Activated B cell treated with CpG ODN at 0.5 μM for 24 hours (primary cell): Measurements from ENCODE around the gene PLEKHO2. TPM values are rescaled to one million over a fixed set of nuclear protein-coding genes. Genes with fewer than 3 reads are reported as not detected.
A peak's percentile ranks its signal among the peaks of the same experiment; 100 is the strongest.
"Not testable (repeated sequence)": the region's sequence is repeated elsewhere in the genome, so short reads cannot be mapped to it uniquely, and the experiment has no call there.

Experiments used
- ATAC-seq: fragments of 200-7000 bp; cut with Tn5 transposase; one replicate; pipeline ENCODE4 v1.10.0; 2021; ENCODE audit warnings: low read depth, mild to moderate bottlenecking, moderate library complexity
- CTCF ChIA-PET: fragments of 350-600 bp; sonication (Branson Sonifier 250); formaldehyde crosslinking; loops from one replicate; lab custom pipeline; 2021; ENCODE audit warnings: antibody characterized with exemption; lab: Charles Lee
- POLR2A ChIA-PET: fragments of 350-600 bp; sonication (Branson Sonifier 250); formaldehyde crosslinking; loops from one replicate; lab custom pipeline; 2021; ENCODE audit warnings: antibody characterized with exemption; lab: Charles Lee
- DNase-seq: peaks from one replicate; pipeline ENCODE4 v3.0.0; 2022
- H3K27ac Mint-ChIP-seq: one replicate; pipeline ENCODE4 v1.8.0; 2020; ENCODE audit warnings: mixed read lengths
- H3K27me3 Mint-ChIP-seq: one replicate; pipeline ENCODE4 v1.8.0; 2021; ENCODE audit warnings: mixed read lengths
- H3K36me3 Mint-ChIP-seq: one replicate; pipeline ENCODE4 v1.8.0; 2021; ENCODE audit warnings: low read depth, mixed read lengths
- H3K4me1 Mint-ChIP-seq: one replicate; pipeline ENCODE4 v1.8.0; 2021; ENCODE audit warnings: mixed read lengths
- H3K4me3 Mint-ChIP-seq: one replicate; pipeline ENCODE4 v1.8.0; 2020; ENCODE audit warnings: mild to moderate bottlenecking, mixed read lengths
- H3K9me3 Mint-ChIP-seq: one replicate; pipeline ENCODE4 v1.8.0; 2020; ENCODE audit warnings: mixed read lengths
- intact Hi-C: fragments of 100-400 bp; cut with micrococcal nuclease; formaldehyde crosslinking; loops from one replicate; pipeline ENCODE4 v1.15.1; 2024
- total RNA-seq: library from RNA; stranded (reverse); gene quantifications from 2 replicates; pipeline ENCODE4 v1.2.3, GENCODE V29; 2022
- TF ChIP-seq, protein P1 (sequence below): fragments of 200-600 bp; IDR thresholded peaks from one replicate; pipeline ENCODE4 v1.8.0; 2022; ENCODE audit warnings: antibody characterized with exemption, mild to moderate bottlenecking

PLEKHO2 gene
- total RNA-seq, 1 donor from 2014 or later = 38.1 TPM

DNA sequence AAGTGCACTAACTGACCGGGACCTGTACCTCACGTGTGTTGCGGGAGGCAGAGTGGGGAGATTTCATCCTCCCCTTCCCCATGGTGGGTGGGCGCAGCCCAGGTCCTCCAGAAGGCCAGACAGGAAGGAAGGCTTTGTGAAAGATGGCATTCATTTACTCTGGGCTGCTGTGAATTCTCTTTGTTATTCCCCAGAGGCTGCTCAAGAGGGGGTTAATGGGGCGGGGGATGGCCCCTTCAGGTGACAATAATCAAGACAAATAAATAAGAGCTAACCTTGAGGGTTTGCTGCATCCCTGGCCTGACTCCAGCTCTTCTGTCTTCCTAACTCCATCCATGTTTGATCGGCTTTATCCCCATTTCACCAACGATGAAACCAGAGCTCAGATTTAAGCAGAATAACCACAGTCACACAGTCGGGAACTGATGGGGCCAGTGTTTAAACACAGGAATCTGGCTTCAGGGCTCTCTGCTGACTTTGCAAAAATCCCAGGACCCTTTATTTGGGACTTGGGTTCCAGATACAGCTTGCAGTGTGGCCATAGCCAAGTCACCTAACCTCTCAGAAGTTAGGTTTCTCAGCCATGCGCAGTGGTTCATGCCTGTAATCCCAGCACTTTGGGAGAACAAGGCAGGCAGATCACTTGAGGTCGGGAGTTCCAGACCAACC, 32.8 kb upstream of the PLEKHO2 start:
- DNase-seq (no peak), ATAC-seq (no peak)
- Mint-ChIP-seq H3K36me3 (no peaks in the 10 kb centered on the region), H3K4me1 (peaks cover 25% of the 10 kb centered on the region), H3K9me3 (no peaks in the 10 kb centered on the region), H3K27ac (no peak overlapping the region), H3K27me3 (no peaks in the 10 kb centered on the region), H3K4me3 (no peak overlapping the region)
- POLR2A ChIA-PET = interaction anchor here (0.6 to 5.7 kb wide), 2 partner anchors 85 to 447 kb away, joined by 4 to 51 read pairs; no protein-coding TSS in a partner anchor
- intact Hi-C loops = no loop called here
- CTCF ChIA-PET = interaction anchor here (0.7 to 4.4 kb wide), 19 partner anchors 8 to 200 kb away, joined by 3 to 85 read pairs (median 6); partner anchors contain the start of gene PIF1
- TF ChIP-seq, protein P1, sequence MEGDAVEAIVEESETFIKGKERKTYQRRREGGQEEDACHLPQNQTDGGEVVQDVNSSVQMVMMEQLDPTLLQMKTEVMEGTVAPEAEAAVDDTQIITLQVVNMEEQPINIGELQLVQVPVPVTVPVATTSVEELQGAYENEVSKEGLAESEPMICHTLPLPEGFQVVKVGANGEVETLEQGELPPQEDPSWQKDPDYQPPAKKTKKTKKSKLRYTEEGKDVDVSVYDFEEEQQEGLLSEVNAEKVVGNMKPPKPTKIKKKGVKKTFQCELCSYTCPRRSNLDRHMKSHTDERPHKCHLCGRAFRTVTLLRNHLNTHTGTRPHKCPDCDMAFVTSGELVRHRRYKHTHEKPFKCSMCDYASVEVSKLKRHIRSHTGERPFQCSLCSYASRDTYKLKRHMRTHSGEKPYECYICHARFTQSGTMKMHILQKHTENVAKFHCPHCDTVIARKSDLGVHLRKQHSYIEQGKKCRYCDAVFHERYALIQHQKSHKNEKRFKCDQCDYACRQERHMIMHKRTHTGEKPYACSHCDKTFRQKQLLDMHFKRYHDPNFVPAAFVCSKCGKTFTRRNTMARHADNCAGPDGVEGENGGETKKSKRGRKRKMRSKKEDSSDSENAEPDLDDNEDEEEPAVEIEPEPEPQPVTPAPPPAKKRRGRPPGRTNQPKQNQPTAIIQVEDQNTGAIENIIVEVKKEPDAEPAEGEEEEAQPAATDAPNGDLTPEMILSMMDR = no peak

DNA sequence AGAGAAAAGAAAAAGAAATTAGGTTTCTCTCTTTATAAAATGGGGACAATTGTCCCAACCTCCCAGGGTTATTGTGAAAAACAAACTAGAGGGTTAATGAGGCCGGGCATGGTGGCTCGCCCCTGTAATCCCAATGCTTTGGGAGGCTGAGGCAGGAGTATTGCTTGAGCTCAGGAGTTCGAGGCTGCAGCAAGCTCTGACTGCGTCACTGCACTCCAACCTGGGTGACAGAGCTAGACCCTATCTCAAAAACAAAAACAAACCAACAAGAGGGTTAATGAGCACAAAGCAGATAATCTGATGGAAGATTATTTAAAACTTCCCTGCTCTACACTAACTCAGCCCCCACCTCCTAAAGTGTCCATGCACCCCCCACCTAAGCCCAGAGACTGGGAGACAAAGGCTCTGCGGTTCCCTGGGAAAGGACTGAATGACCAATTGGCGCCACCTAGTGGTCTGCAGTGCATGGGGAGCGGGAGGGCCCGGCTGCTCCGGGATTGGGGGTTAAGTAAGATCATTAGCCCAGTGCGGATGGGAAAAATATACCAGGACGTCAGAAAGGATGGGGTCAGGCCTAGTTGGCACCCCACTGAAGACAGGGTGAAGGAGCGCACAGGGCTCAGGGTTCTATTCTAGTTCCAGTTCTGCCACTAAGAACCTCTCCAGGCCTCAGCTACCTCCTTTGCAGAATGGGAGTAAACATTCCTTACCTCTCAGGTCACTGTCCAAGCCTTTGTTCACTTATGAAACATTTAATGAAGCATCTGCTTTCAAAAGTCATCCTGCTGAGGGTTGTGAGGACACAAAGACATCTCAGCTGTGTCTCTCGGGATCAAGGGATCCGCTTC, 31.8 kb upstream of the PLEKHO2 start:
- intact Hi-C loops = loop anchor here (1.0 to 5.0 kb wide), 6 partner anchors 38 to 123 kb away; no protein-coding TSS in a partner anchor
- Mint-ChIP-seq H3K27me3 (no peaks in the 10 kb centered on the region), H3K4me1 (peaks cover 25% of the 10 kb centered on the region), H3K4me3 (no peak overlapping the region), H3K27ac (no peak overlapping the region), H3K36me3 (no peaks in the 10 kb centered on the region), H3K9me3 (no peaks in the 10 kb centered on the region)
- peak; percentile 43 for ATAC-seq
- TF ChIP-seq, protein P1 = peak; percentile 90
- DNase-seq = peak; percentile 61
- POLR2A ChIA-PET = interaction anchor here (0.6 to 5.7 kb wide), 4 partner anchors 56 to 84 kb away, joined by 3 to 51 read pairs (median 3); no protein-coding TSS in a partner anchor
- CTCF ChIA-PET = interaction anchor here (0.7 to 4.4 kb wide), 28 partner anchors 9 to 199 kb away, joined by 3 to 85 read pairs (median 4); partner anchors contain the start of genes ANKDD1A and PIF1

DNA sequence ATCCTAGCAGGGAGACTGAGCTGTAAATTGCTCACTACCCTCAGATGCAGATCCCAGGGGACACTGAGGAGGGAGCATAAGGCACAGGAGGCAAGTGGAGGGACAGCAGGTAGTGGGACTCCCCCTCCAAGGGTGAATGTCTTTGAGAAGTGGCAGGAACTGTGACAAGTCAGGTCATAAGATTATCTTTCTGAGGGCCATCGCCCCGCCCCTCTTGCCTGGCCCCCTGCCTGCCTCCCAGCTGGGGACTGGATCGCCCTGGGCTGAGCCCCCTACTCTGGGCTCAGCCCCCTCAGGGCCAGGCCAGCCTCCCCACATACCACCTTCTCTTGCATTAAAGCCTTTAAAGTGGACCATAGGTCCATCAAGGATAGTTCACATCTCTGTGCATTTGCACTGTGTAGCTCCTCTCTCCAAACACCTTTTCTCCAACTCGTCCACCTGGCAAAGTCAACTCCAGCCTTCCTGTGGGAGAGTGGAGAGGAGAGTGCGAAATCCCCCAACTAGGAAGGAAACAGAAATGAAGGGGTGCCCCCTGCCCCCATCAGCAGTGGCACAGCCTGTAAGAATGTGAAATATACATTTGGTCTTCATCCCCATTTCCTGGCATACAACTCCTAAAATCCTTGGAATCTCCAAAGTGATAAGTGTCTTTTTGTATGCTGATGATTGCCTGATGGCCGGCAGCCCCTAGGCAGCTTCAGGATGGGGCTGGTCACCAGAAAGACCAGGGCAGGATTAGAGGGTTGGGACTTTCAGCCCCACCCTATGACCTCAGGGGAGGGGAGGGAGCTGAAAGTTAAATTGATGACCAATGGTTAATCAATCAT, 31.0 kb upstream of the PLEKHO2 start:
- H3K36me3 Mint-ChIP-seq = no peaks in the 10 kb centered on the region
- H3K27me3 Mint-ChIP-seq = no peaks in the 10 kb centered on the region
- POLR2A ChIA-PET = interaction anchor here (0.6 to 5.7 kb wide), 5 partner anchors 55 to 185 kb away, joined by 3 to 51 read pairs (median 3); no protein-coding TSS in a partner anchor
- H3K9me3 Mint-ChIP-seq = no peaks in the 10 kb centered on the region
- no peak for DNase-seq
- ATAC-seq = no peak
- CTCF ChIA-PET = interaction anchor here (0.7 to 4.4 kb wide), 20 partner anchors 8 to 125 kb away, joined by 3 to 85 read pairs (median 4); partner anchors contain the start of gene ANKDD1A
- intact Hi-C loops = loop anchor here (1.0 to 5.0 kb wide), 6 partner anchors 38 to 124 kb away; no protein-coding TSS in a partner anchor
- no peak overlapping the region for H3K4me3 Mint-ChIP-seq
- peaks cover 25% of the 10 kb centered on the region for H3K4me1 Mint-ChIP-seq
- TF ChIP-seq, protein P1 = no peak
- H3K27ac Mint-ChIP-seq = no peak overlapping the region

DNA sequence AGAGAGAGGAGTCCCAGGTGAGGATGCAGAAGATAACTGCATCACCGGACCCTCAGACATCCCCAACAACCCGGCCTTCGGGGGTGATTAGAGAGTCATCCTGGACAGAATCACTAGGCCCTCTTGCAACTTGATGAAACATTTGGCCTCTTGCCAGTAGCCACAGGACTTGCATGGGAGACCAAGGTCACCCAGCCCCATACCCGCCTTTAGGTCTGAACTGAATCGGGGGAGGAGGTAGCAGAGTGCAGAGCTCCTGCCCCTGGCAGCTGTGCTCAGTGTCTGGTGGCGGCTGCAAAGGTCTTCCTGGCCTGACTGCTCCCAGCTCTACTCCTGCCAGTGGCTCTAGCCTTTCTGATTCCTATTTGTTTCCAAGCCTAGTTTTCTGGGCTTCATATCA, 28.6 kb upstream of the PLEKHO2 start:
- DNase-seq (no peak), ATAC-seq (peak; percentile 41)
- peaks cover 25% of the 10 kb centered on the region for H3K4me1 Mint-ChIP-seq
- TF ChIP-seq, protein P1 = no peak
- no peak overlapping the region for H3K4me3 Mint-ChIP-seq
- no peaks in the 10 kb centered on the region for H3K36me3 Mint-ChIP-seq
- H3K9me3 Mint-ChIP-seq = no peaks in the 10 kb centered on the region
- H3K27me3 Mint-ChIP-seq = no peaks in the 10 kb centered on the region
- CTCF ChIA-PET = interaction anchor here (1.1 to 1.2 kb wide), 2 partner anchors 13 to 82 kb away, joined by 3 to 4 read pairs; partner anchors contain the start of gene PIF1
- intact Hi-C loops = loop anchor here (5.0 kb wide), 2 partner anchors 41 to 61 kb away; no protein-coding TSS in a partner anchor
- POLR2A ChIA-PET = interaction anchor here (1.1 to 5.7 kb wide), 2 partner anchors 13 to 81 kb away, joined by 3 to 51 read pairs; partner anchors contain the start of gene PIF1
- H3K27ac Mint-ChIP-seq = no peak overlapping the region

DNA sequence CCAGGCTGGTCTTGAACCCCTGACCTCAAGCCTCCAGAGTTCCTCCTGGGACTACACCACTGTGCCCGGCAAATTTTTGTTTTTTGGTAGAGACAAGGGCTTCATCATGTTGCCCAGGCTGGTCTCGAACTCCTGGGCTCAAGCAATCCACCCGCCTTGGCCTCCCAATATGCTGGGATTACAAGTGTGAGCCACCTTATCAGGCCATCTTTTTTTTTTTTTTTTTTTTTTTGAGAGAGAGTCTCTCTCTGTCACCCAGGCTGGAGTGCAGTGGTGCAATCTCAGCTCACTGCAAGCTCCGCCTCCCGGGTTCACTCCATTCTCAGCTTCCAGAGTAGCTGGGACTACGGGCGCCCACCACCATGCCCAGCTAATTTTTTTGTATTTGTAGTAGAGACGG, 27.4 kb upstream of the PLEKHO2 start:
- not testable (repeated sequence) for H3K27ac Mint-ChIP-seq, H3K9me3 Mint-ChIP-seq, H3K36me3 Mint-ChIP-seq, DNase-seq, ATAC-seq, H3K4me3 Mint-ChIP-seq, H3K27me3 Mint-ChIP-seq
- peaks cover 25% of the 10 kb centered on the region for H3K4me1 Mint-ChIP-seq
- intact Hi-C loops = loop anchor here (5.0 kb wide), 2 partner anchors 42 to 62 kb away; no protein-coding TSS in a partner anchor
- ChIA-PET CTCF (interaction anchor here (1.2 kb wide), 1 partner anchor 11 kb away, joined by 3 read pairs; the partner anchor contains the start of gene PIF1), POLR2A (interaction anchor here (1.2 to 1.3 kb wide), 2 partner anchors 21 to 83 kb away, joined by 3 to 4 read pairs; no protein-coding TSS in a partner anchor)

DNA sequence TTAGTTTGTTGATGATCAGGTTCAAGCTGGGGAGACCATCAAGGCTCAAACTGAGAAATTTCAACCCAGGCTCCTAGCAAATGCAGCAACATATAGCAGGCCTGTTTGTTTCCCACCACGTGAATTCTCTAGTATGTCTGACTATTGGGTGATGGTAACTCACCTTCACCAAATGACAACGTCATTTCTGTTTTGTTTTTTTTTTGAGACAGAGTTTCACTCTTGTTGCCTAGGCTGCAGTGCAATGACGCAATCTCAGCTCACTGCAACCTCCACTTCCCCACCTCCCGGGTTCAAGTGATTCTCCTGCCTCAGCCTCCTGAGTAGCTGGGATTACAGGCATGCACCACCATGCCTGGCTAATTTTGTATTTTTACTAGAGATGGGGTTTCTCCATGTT, 26.8 kb upstream of the PLEKHO2 start:
- H3K4me1 Mint-ChIP-seq = peaks cover 21% of the 10 kb centered on the region
- CTCF ChIA-PET, H3K27ac Mint-ChIP-seq, H3K9me3 Mint-ChIP-seq, ATAC-seq, DNase-seq, H3K36me3 Mint-ChIP-seq, H3K27me3 Mint-ChIP-seq, H3K4me3 Mint-ChIP-seq: not testable (repeated sequence)
- POLR2A ChIA-PET = interaction anchor here (1.2 to 1.5 kb wide), 4 partner anchors 11 to 84 kb away, joined by 3 to 4 read pairs (median 3); partner anchors contain the start of gene PIF1
- intact Hi-C loops = loop anchor here (5.0 kb wide), 2 partner anchors 43 to 63 kb away; no protein-coding TSS in a partner anchor
